ENCODE measurements around the gene SDSL. TPM values are rescaled to one million over a fixed set of nuclear protein-coding genes. Genes with fewer than 3 reads are reported as not detected.
A peak's percentile ranks its signal among the peaks of the same experiment; 100 is the strongest.

SDSL gene
- total and polyA plus RNA-seq, 2 of the 13 experiments (the other 11 are each of a cell fraction or from before 2014, with no cell fraction given) = 1.2 to 1.7 TPM

DNA sequence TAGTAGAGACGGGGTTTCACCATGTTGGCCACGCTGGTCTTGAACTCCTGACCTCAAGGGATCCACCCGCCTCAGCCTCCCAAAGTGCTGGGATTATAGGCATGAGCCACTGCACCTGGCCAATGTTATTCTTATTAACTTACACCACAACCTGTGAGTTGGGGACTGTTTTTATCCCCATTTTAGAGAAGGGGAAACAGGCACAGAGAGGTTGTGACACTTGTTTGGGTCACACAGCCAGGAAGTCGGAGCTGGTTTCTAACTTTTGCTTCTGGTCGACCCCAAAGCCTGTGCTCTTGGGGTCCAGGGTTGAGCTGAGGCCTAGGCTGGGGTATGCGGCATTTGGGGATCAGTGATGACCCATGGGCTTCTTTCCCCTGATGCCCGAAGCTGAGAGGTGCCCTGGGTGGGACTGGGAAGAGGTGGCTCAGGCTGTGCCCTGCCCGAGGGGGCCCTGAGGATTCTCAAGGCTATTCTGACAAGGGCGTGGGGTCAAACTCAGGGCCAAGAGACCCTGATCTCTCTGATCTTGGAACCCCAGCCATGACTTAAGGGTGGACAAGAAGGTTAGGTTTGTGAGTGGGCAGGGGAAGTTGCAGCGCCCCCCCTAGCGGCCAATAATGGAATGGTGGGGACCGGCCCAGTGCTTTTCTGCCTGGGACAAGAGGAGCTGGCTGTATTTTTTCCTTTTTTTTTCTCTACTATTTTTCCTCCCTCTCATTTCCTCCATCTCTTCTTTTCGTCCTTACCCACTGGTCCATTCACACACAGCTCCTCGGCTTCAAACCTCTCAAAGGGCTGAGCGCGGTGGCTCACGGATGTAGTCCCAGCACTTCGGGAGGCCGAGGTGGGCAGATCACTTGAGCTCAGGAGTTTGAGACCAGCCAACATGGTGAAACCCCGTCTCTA, 3.0 kb downstream of the SDSL start (continued):
- TF ChIP-seq ZNF891 (CRISPR knock-in tag; IDR thresholded peaks at IDR 0.05) (no peak), ZKSCAN1 (IDR thresholded peaks at IDR 0.05; ENCODE audit: low read length) (no peak), MAF1 (CRISPR knock-in tag; IDR thresholded peaks at IDR 0.05; ENCODE audit: borderline replicate concordance) (no peak), ZNF383 (CRISPR knock-in tag; IDR thresholded peaks at IDR 0.05; ENCODE audit: borderline replicate concordance) (no peak), PRMT3 (CRISPR knock-in tag; IDR thresholded peaks at IDR 0.05; ENCODE audit: borderline replicate concordance, low read depth) (no peak), NFE2 (CRISPR knock-in tag; IDR thresholded peaks at IDR 0.05) (no peak), RAD21 (CRISPR knock-in tag; IDR thresholded peaks at IDR 0.05) (peak; percentile 63), KDM3A (CRISPR knock-in tag; IDR thresholded peaks at IDR 0.05; ENCODE audit: low read depth) (no peak), ZNF496 (CRISPR knock-in tag; IDR thresholded peaks at IDR 0.05; ENCODE audit: insufficient replicate concordance) (no peak), TEAD3 (CRISPR knock-in tag; optimal IDR thresholded peaks at IDR 0.05; ENCODE audit: borderline replicate concordance) (peak; percentile 25), XRCC5 (optimal IDR thresholded peaks at IDR 0.05; ENCODE audit: low read length) (peak; percentile 45), ZNF232 (CRISPR knock-in tag; IDR thresholded peaks at IDR 0.05; ENCODE audit: borderline replicate concordance) (no peak), MED1 (CRISPR knock-in tag; IDR thresholded peaks at IDR 0.05) (no peak), ZNF350 (CRISPR knock-in tag; IDR thresholded peaks at IDR 0.05; ENCODE audit: borderline replicate concordance, low read depth) (no peak), STAG1 (CRISPR knock-in tag; IDR thresholded peaks at IDR 0.05) (peak; percentile 70), ZNF768 (CRISPR knock-in tag; IDR thresholded peaks at IDR 0.05) (peak; percentile 99), RBFOX2 (IDR thresholded peaks at IDR 0.05; ENCODE audit: low read depth, low read length) (no peak)
- TF ChIP-seq, protein P1, sequence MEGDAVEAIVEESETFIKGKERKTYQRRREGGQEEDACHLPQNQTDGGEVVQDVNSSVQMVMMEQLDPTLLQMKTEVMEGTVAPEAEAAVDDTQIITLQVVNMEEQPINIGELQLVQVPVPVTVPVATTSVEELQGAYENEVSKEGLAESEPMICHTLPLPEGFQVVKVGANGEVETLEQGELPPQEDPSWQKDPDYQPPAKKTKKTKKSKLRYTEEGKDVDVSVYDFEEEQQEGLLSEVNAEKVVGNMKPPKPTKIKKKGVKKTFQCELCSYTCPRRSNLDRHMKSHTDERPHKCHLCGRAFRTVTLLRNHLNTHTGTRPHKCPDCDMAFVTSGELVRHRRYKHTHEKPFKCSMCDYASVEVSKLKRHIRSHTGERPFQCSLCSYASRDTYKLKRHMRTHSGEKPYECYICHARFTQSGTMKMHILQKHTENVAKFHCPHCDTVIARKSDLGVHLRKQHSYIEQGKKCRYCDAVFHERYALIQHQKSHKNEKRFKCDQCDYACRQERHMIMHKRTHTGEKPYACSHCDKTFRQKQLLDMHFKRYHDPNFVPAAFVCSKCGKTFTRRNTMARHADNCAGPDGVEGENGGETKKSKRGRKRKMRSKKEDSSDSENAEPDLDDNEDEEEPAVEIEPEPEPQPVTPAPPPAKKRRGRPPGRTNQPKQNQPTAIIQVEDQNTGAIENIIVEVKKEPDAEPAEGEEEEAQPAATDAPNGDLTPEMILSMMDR (CRISPR knock-in tag; IDR thresholded peaks at IDR 0.05) = peak; percentile 80
- TF ChIP-seq, protein P2, sequence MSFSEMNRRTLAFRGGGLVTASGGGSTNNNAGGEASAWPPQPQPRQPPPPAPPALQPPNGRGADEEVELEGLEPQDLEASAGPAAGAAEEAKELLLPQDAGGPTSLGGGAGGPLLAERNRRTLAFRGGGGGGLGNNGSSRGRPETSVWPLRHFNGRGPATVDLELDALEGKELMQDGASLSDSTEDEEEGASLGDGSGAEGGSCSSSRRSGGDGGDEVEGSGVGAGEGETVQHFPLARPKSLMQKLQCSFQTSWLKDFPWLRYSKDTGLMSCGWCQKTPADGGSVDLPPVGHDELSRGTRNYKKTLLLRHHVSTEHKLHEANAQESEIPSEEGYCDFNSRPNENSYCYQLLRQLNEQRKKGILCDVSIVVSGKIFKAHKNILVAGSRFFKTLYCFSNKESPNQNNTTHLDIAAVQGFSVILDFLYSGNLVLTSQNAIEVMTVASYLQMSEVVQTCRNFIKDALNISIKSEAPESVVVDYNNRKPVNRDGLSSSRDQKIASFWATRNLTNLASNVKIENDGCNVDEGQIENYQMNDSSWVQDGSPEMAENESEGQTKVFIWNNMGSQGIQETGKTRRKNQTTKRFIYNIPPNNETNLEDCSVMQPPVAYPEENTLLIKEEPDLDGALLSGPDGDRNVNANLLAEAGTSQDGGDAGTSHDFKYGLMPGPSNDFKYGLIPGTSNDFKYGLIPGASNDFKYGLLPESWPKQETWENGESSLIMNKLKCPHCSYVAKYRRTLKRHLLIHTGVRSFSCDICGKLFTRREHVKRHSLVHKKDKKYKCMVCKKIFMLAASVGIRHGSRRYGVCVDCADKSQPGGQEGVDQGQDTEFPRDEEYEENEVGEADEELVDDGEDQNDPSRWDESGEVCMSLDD (CRISPR knock-in tag; IDR thresholded peaks at IDR 0.05; ENCODE audit: borderline replicate concordance) = no peak
- TF ChIP-seq, protein P3, sequence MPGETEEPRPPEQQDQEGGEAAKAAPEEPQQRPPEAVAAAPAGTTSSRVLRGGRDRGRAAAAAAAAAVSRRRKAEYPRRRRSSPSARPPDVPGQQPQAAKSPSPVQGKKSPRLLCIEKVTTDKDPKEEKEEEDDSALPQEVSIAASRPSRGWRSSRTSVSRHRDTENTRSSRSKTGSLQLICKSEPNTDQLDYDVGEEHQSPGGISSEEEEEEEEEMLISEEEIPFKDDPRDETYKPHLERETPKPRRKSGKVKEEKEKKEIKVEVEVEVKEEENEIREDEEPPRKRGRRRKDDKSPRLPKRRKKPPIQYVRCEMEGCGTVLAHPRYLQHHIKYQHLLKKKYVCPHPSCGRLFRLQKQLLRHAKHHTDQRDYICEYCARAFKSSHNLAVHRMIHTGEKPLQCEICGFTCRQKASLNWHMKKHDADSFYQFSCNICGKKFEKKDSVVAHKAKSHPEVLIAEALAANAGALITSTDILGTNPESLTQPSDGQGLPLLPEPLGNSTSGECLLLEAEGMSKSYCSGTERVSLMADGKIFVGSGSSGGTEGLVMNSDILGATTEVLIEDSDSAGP (CRISPR knock-in tag; IDR thresholded peaks at IDR 0.05; ENCODE audit: borderline replicate concordance) = peak; percentile 21; the same call in 1 of the 2 replicates
- TF ChIP-seq, protein P4, sequence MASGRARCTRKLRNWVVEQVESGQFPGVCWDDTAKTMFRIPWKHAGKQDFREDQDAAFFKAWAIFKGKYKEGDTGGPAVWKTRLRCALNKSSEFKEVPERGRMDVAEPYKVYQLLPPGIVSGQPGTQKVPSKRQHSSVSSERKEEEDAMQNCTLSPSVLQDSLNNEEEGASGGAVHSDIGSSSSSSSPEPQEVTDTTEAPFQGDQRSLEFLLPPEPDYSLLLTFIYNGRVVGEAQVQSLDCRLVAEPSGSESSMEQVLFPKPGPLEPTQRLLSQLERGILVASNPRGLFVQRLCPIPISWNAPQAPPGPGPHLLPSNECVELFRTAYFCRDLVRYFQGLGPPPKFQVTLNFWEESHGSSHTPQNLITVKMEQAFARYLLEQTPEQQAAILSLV (CRISPR knock-in tag; IDR thresholded peaks at IDR 0.05; ENCODE audit: borderline replicate concordance) = no peak
- TF ChIP-seq, protein P5, sequence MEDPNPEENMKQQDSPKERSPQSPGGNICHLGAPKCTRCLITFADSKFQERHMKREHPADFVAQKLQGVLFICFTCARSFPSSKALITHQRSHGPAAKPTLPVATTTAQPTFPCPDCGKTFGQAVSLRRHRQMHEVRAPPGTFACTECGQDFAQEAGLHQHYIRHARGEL (CRISPR knock-in tag; IDR thresholded peaks at IDR 0.05) = no peak
